Kidney (tissue), 14 donors: ENCODE measurements around the gene HPSE2. TPM values are rescaled to one million over a fixed set of nuclear protein-coding genes. Genes with fewer than 3 reads are reported as not detected.

Experiments used
- DNase-seq, 5 donors: peaks; one replicate each; pipeline ENCODE4 v3.0.0-alpha.2; 2013 to 2020
- FAIRE-seq: peaks from 2 replicates; lab custom pipeline; 2012; peaks lifted over from hg19 to GRCh38; lab: Jason Lieb, UNC
- H3K27ac ChIP-seq, 2 donors: one replicate each; pipeline ENCODE4 v1.7.0; 2013; ENCODE audit warnings: low read depth in 2 of 2, low read length in 2 of 2, inconsistent platforms in 1 of 2
- H3K27me3 ChIP-seq: one replicate; pipeline ENCODE4 v1.7.1; 2013; ENCODE audit warnings: low read length, inconsistent platforms; ENCODE audit not compliant: control insufficient read depth, insufficient read depth
- H3K36me3 ChIP-seq, 3 donors: one replicate each; pipeline versions ENCODE4 v1.7.0 to v1.7.1; 2013; ENCODE audit warnings: low read length in 3 of 3, control low read depth in 1 of 3, inconsistent platforms in 1 of 3; ENCODE audit not compliant: insufficient read depth in 3 of 3, control insufficient read depth in 2 of 3
- H3K4me1 ChIP-seq, 3 donors: one replicate each; pipeline versions ENCODE4 v1.7.0 to v1.7.1; 2013; ENCODE audit warnings: low read length in 3 of 3, inconsistent platforms in 1 of 3, low read depth in 1 of 3; ENCODE audit not compliant: control insufficient read depth in 2 of 3, insufficient read depth in 2 of 3
- H3K4me3 ChIP-seq, 3 donors: one replicate each; pipeline versions ENCODE4 v1.7.0 to v1.8.1; 2013; ENCODE audit warnings: low read length in 3 of 3, control low read depth in 1 of 3, inconsistent platforms in 1 of 3
- H3K9ac ChIP-seq, 3 donors: one replicate each; pipeline versions ENCODE4 v1.7.0 to v1.7.1; 2013; ENCODE audit warnings: low read length in 3 of 3, control low read depth in 1 of 3, inconsistent platforms in 1 of 3
- H3K9me3 ChIP-seq, 3 donors: one replicate each; pipeline versions ENCODE4 v1.7.0 to v1.7.1; 2013; ENCODE audit warnings: low read length in 3 of 3, control low read depth in 1 of 3, inconsistent platforms in 1 of 3; ENCODE audit not compliant: control insufficient read depth in 2 of 3, insufficient read depth in 1 of 3
- intact Hi-C: fragments of 100-400 bp; cut with DNase I; formaldehyde crosslinking; loops from one replicate; pipeline ENCODE4 v1.11.1; 2022
- polyA plus RNA-seq: library from polyadenylated mRNA; stranded (reverse); fragments of 350-450 nt; fragmentation: Illumina TruSeq; extraction: RNeasy Lipid Tissue Mini Kit (QIAGEN cat#74804); gene quantifications from one replicate; pipeline ENCODE4 v1.2.3, GENCODE V29; 2014; ENCODE audit warnings: low read depth, low replicate concordance; ENCODE audit not compliant: insufficient read depth
- total RNA-seq: library from RNA; stranded (reverse); fragmentation: NEBNext Ultra II Directional; extraction: Animal tissue kit (Norgen Biotek cat#: 25700); gene quantifications from one replicate; pipeline ENCODE4 v1.2.1, GENCODE V29; 2021
- TF ChIP-seq, protein P1 (sequence below): IDR thresholded peaks from 3 replicates; pipeline ENCODE4 v1.5.1; 2012; ENCODE audit warnings: mild to moderate bottlenecking, moderate library complexity, borderline replicate concordance; ENCODE audit not compliant: insufficient read depth; ENCODE audit errors: extremely low read depth
- donor health status: control.
- donor health status: control.
- donor health status: control.
- donor health status: control.
- donor health status: control.
- donor health status: DM: yes; HTN: yes; CAD: no.
- donor health status: Normal renal cell carcinoma (clear cell type).

HPSE2 gene
- total and polyA plus RNA-seq, 2 donors from 2014 or later = 1.4 to 3.0 TPM

DNA sequence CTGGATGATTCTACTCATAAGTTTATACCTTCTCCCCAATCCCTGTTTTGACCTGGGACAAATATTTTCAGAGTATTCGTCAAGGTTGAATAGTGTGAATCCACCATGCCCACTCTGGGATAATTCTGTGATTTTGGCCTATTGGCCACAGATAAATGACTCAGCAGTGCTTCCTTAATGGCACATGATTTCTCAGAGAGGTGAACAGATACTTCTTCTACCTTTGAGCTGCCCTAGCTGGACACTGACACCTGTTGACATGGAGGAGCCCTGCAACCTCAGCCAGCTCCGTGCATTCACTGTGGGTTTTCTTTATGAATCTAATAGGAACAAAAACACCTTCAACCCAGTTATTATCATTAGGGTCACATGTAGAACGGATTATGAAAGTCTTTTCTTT, 748.0 kb downstream of the HPSE2 start:
- DNase-seq (no peak), FAIRE-seq (no peak)
- Histone ChIP-seq H3K4me3 (no peak overlapping the region), H3K27ac (no peak overlapping the region), H3K4me1 (no peaks in the 10 kb centered on the region), H3K36me3 (no peaks in the 10 kb centered on the region), H3K9me3 (no peaks in the 10 kb centered on the region), H3K9ac (no peak overlapping the region), H3K27me3 (no peaks in the 10 kb centered on the region)
- intact Hi-C loops = no loop called here
- TF ChIP-seq, protein P1, sequence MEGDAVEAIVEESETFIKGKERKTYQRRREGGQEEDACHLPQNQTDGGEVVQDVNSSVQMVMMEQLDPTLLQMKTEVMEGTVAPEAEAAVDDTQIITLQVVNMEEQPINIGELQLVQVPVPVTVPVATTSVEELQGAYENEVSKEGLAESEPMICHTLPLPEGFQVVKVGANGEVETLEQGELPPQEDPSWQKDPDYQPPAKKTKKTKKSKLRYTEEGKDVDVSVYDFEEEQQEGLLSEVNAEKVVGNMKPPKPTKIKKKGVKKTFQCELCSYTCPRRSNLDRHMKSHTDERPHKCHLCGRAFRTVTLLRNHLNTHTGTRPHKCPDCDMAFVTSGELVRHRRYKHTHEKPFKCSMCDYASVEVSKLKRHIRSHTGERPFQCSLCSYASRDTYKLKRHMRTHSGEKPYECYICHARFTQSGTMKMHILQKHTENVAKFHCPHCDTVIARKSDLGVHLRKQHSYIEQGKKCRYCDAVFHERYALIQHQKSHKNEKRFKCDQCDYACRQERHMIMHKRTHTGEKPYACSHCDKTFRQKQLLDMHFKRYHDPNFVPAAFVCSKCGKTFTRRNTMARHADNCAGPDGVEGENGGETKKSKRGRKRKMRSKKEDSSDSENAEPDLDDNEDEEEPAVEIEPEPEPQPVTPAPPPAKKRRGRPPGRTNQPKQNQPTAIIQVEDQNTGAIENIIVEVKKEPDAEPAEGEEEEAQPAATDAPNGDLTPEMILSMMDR = no peak

DNA sequence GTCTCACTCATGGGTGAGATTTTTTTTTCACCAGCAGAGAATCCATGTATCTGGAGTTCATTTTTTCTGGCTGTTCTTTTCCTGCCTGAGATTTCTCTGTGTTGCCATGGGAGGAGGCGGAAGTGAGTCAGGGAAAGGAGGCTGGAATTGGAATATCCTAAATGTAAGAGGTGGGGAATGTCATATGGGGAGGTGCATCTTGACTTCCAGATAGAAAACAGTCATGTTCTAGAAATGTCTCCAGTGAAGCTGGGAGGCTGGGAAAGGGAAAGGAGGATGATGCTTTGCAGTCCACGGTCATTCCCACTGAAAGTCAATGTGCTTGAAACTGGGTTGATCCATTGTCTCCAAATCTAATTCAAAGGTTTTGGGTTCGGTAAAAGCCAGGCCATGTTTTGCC, 749.2 kb downstream of the HPSE2 start:
- FAIRE-seq = no peak
- no peaks in the 10 kb centered on the region for H3K36me3 ChIP-seq
- no peaks in the 10 kb centered on the region for H3K9me3 ChIP-seq
- intact Hi-C loops = no loop called here
- DNase-seq = no peak
- no peak overlapping the region for H3K27ac ChIP-seq
- H3K27me3 ChIP-seq = no peaks in the 10 kb centered on the region
- TF ChIP-seq, protein P1 = no peak
- H3K4me1 ChIP-seq = no peaks in the 10 kb centered on the region
- no peak overlapping the region for H3K9ac ChIP-seq
- no peak overlapping the region for H3K4me3 ChIP-seq

DNA sequence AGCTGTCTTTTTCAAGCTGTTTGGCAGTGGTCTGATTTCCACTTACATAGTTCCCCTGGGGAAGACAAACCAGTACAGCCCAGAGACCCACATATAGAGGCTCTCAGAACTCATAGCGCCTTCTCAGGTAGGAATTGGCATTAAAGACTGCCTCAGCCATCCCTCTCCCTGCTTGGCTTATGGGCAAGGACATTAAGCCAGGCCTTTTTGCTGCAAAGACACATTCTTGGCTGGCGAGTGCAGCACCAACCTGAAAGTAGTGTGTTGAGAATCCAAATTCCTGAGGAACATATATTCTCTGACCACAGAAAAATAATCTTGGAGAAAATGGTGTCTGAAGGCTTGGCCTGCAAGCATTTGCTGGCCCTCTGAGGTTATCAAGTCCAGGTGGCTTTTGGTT, 749.7 kb downstream of the HPSE2 start:
- H3K9me3 ChIP-seq = no peaks in the 10 kb centered on the region
- H3K27me3 ChIP-seq = no peaks in the 10 kb centered on the region
- H3K36me3 ChIP-seq = no peaks in the 10 kb centered on the region
- no peak overlapping the region for H3K27ac ChIP-seq
- no peak for FAIRE-seq
- TF ChIP-seq, protein P1 = no peak
- DNase-seq = no peak
- no peak overlapping the region for H3K9ac ChIP-seq
- H3K4me3 ChIP-seq = no peak overlapping the region
- intact Hi-C loops = no loop called here
- no peaks in the 10 kb centered on the region for H3K4me1 ChIP-seq

DNA sequence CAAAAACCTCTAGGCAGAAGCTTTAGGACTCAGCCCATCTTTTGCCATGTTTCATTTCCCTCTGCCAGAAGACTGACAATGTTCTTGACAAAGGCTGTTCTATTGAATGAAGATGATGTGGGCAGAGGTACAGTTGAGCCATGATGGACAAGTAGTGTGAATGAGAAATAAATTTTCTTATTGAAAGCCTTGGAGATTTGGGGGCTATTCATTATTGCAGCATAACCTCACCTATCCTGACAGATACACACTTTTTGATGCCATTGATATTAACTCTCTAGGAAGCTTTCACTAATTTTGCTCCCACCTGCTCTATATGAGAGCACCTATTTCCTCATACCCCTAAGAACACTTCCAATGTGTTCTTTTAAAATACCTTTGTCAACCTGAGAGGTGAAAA, 752.0 kb downstream of the HPSE2 start:
- FAIRE-seq (no peak), DNase-seq (no peak)
- no peaks in the 10 kb centered on the region for H3K36me3 ChIP-seq

More for the DNA sequence above, 752.0 kb downstream of the HPSE2 start:
- intact Hi-C loops = no loop called here
- Histone ChIP-seq H3K9me3 (no peaks in the 10 kb centered on the region), H3K9ac (no peak overlapping the region), H3K27ac (no peak overlapping the region), H3K27me3 (no peaks in the 10 kb centered on the region), H3K4me1 (no peaks in the 10 kb centered on the region), H3K4me3 (no peak overlapping the region)
- TF ChIP-seq, protein P1 = no peak
